ENCODE results near the gene SCNN1B. TPM values are rescaled to one million over a fixed set of nuclear protein-coding genes. Genes with fewer than 3 reads are reported as not detected.
"Not testable (repeated sequence)": the region's sequence is repeated elsewhere in the genome, so short reads cannot be mapped to it uniquely, and the experiment has no call there.

SCNN1B gene
- total RNA-seq, 1 donor from 2014 or later = 2.3 TPM

DNA sequence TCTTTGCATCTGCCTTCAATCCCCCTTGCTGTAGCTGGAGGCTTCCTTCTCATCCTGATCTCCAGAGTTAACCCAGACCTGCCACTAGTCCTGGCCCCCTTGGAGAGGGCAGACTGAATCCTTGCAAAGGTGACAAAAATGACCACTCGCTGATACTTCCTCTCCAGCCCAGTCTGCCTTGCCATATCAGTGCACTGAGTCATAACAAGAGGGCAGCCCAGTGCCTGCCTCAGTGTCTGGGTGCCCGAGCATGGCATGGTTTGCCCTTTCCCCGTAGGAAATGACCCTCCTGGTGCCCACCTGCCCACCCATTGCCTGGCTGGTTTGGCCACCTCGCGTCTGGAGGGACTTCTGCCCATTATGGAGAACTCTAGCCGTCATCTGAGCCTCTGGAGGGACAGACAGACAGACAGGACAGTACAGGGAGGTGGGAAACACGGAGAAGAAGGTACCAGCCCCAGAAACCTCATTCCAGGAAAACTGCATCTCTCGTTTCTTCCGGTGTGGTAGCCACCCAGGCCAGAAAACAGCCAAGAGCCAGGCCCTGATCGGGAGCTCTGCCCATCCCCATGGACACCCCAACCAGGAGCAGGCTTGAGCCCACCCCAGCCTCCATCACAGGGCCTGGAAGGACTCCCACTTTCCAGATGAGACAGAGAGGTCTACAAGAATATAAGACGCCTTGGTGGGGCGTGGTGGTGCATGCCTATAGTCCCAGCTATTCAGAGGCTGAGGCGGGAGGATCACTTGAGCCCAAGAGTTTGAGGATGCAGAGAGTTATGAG, 71.5 kb downstream of the SCNN1B start:
- intact Hi-C loops (cut with DNase I) = no loop called here
- ATAC-seq (no peak), DNase-seq (ENCODE audit: low spot score) (no peak)

DNA sequence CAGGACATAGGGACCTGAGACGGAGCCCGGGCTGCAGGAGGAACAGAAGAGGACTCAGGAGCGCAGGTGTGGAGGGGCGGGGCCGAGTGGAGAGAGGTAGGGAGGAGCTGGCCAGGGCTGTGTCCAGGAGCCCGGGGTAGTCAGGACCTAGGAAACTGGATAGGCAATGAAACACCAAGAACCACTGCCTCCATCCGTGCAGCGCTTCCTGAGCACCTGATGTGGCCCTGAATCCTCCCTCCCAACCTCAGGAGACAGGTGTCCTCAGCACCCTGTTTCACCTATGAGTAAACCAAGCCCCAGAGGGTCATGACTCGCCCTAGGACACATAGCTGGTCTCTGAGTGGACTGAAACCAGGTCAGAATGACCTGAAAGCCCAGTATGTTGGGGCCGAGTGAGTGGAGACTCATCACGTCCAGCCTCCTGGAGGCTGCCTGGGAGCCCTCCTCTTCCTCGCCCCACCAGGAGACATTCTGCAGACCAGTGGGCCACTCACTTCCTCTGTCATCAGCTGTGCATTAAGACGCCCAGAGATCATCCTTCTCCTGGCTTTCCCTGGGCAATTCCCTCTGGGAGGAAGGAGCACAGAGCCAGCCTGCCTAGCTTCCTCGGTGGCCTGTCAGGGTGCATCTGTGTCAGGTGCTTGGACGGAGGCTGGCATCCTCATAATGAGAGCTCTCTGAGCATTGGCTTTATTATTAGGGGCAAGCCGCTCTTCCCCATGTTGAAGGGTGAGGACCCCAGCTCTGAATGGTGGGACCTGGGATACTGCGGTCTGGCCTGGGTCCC, 72.8 kb downstream of the SCNN1B start:
- no peak for DNase-seq (ENCODE audit: low spot score)
- no peak for ATAC-seq
- intact Hi-C loops (cut with DNase I) = no loop called here

- intact Hi-C loops (cut with DNase I) = no loop called here
- DNase-seq (ENCODE audit: low spot score) (no peak), ATAC-seq (no peak)
These were observed 73.5 kb downstream of the SCNN1B start for GRCh38 chr16:23375643-23376042.

- no peak for DNase-seq (ENCODE audit: low spot score)
- intact Hi-C loops (cut with DNase I) = no loop called here
These were observed 75.2 kb downstream of the SCNN1B start for GRCh38 chr16:23377071-23377931.

DNA sequence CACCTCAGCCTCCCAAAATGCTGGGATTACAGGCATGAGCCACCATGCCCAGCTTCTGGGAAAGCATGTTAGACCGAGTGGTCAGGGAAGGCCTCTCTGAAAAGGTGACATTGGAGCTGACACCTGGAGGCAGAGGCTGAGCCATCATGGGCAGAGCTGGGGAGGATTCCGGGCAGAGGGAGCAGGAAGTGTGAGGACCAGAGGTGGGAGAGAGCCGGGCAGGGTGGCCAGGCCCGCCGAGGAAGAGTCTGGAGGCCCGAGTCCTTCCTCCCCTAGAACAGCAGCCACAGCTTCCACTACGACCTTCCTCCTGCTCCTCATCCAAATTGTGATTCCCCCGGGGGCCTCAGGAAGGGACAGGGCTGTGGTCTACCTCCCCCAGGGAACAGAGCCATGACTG, 76.2 kb downstream of the SCNN1B start:
- intact Hi-C loops (cut with DNase I) = no loop called here
- DNase-seq (ENCODE audit: low spot score) (no peak), ATAC-seq (no peak)

More at GRCh38 chr16:23377071-23377931, 75.2 kb downstream of the SCNN1B start:
- ATAC-seq = no peak

- intact Hi-C loops (cut with DNase I) = no loop called here
- DNase-seq (ENCODE audit: low spot score) (no peak), ATAC-seq (no peak)
These were observed 76.8 kb downstream of the SCNN1B start for GRCh38 chr16:23378921-23379320.

DNA sequence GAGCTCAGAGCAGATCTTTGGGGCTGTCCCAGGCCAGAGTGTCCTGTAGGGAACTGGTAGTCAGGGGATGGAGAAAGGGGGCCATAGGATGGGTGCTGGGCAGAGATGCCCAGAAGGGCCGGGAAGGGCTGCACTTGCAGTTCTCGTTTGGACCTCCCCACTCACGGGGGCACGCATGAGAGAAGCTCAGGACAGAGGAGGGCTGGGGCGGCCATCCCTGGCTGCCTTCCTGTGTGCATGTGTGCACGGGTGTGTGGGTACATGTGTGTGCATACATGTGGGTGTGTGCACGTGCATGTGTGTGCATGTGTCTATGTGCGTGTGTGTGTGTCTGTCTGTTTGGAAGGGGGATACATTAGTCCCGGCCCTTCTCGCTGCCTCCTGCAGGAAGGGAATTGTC, 77.6 kb downstream of the SCNN1B start:
- no peak for ATAC-seq
- DNase-seq (ENCODE audit: low spot score) = no peak

GRCh38 chr16:23380501-23380951, 78.4 kb downstream of the SCNN1B start:
- ATAC-seq (no peak), DNase-seq (ENCODE audit: low spot score) (no peak)
- intact Hi-C loops (cut with DNase I) = no loop called here

More for the DNA sequence above, 77.6 kb downstream of the SCNN1B start:
- intact Hi-C loops (cut with DNase I) = no loop called here

DNA sequence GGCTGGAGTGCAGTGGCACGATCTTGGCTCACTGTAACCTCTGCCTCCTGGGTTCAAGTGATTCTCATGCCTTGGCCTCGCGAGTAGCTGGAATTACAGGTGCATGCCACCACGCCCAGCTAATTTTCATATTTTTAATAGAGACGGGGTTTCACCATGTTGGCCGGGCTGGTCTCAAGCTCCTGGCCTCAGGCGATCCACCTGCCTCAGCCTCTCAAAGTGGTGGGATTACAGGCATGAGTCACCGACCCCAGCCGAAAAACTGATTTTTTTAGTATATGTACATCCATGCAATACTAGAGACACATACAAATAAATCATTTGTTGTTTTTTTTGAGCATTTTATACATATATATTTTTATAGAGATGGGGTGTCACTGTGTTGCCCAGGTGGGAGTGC, 79.6 kb downstream of the SCNN1B start:
- ATAC-seq; intact Hi-C loops (cut with DNase I); DNase-seq (ENCODE audit: low spot score): not testable (repeated sequence)

GRCh38 chr16:23382279-23382678, 80.2 kb downstream of the SCNN1B start:
- intact Hi-C loops (cut with DNase I) = no loop called here
- DNase-seq (ENCODE audit: low spot score) (no peak), ATAC-seq (no peak)

- DNase-seq (ENCODE audit: low spot score) (no peak), ATAC-seq (no peak)
- intact Hi-C loops (cut with DNase I) = no loop called here
These were observed 81.8 kb downstream of the SCNN1B start for GRCh38 chr16:23383881-23384280.

GRCh38 chr16:23384878-23385277, 82.8 kb downstream of the SCNN1B start:
- DNase-seq (ENCODE audit: low spot score) (no peak), ATAC-seq (no peak)
- intact Hi-C loops (cut with DNase I) = no loop called here

GRCh38 chr16:23385441-23385840, 83.3 kb downstream of the SCNN1B start:
- intact Hi-C loops (cut with DNase I) = no loop called here
- no peak for DNase-seq (ENCODE audit: low spot score)

GRCh38 chr16:23387666-23388065, 85.6 kb downstream of the SCNN1B start:
- ATAC-seq = no peak

More at GRCh38 chr16:23385441-23385840, 83.3 kb downstream of the SCNN1B start:
- no peak for ATAC-seq

GRCh38 chr16:23388786-23389185, 86.7 kb downstream of the SCNN1B start:
- no peak for ATAC-seq
- intact Hi-C loops (cut with DNase I) = no loop called here
- no peak for DNase-seq (ENCODE audit: low spot score)

More at GRCh38 chr16:23387666-23388065, 85.6 kb downstream of the SCNN1B start:
- intact Hi-C loops (cut with DNase I) = no loop called here
- no peak for DNase-seq (ENCODE audit: low spot score)

- no peak for ATAC-seq
- intact Hi-C loops (cut with DNase I) = no loop called here
- no peak for DNase-seq (ENCODE audit: low spot score)
These were observed 87.1 kb downstream of the SCNN1B start for GRCh38 chr16:23389201-23389600.

DNA sequence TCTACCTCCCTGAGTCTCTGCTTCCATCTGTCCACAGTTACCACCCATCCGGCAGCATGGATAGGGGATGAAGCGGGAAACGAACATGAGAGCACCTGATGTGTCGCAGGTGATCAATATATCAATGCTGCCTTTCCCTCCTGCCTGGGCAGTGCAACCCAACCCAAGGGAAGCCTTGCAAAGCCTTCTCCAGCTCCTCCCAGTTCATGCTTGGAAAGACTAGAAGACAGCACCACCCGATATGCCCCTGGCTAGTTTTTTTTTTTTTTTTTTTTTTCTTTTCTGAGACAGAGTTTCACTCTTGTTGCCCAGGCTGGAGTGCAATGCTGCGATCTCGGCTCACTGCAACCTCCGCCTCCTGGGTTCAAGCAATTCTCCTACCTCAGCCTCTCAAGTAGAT, 87.8 kb downstream of the SCNN1B start:
- DNase-seq (ENCODE audit: low spot score); ATAC-seq; intact Hi-C loops (cut with DNase I): not testable (repeated sequence)

DNA sequence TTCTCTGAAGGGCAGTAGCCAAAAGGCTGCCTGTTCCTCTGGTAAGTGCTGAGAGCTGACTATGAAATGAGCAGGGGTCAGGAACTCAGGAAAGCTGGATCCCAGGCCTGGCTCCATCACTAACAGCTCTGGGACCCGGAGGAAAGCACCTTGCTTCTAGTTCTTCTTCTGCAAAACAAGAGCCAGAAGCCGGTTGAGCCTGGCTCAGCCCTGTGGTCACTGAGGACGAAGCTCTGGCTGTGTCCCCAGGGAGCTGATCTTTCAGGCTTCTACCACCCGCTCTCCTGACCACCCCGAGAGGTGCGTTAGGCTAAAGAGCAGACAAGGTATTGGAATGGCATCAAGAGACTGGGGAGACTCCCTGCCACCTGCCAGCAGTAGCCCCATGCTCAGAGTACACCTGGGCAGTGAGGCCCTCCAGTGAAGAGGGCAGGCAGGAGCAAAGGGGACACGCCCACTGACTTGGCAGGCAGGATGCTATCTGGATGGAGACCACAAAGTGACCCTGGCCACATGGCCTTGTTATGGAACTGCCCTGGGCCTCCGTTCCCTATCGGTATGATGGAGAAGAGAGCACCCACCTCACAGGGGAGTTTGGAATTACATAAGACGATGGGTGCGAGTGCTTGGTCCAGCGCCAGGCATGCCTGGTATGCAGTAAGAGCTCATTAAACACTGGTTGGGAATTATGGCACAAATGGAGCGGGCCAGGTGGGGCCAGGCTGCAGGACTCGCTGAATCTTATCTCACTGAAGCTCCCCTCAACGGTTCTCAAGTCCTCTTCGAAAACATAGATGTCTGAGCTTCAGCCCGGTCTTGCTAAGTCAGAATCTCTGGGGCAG, 89.5 kb downstream of the SCNN1B start:
- no peak for ATAC-seq
- no peak for DNase-seq (ENCODE audit: low spot score)
- intact Hi-C loops (cut with DNase I) = no loop called here
